Activated CD4-positive, alpha-beta T cell treated with anti-CD3 and anti-CD28 coated beads, Interleukin-2, Interleukin-4, amounts not matched to agents 100 ng/mL and 50 ng/mL, durations not matched to agents 16 hours and 8 hours (primary cell): Measurements from ENCODE around the gene FUCA1.

Experiments
- DNase-seq: peaks from one replicate; pipeline ENCODE4 v3.0.0-alpha.2; 2020; ENCODE audit warnings: low spot score

FUCA1 gene

GRCh38 chr1:23801338-23801748 lies 66.7 kb downstream of the FUCA1 start:
- no peak for DNase-seq

GRCh38 chr1:23800400-23801337 lies 67.4 kb downstream of the FUCA1 start, which contains the start of gene GALE:
GALE (minus strand) TSS chr1:23800754; CDS start chr1:23799007, 1,747 bp downstream.
- DNase-seq = peak; percentile 98

- peak; percentile 66 for DNase-seq
Observed at GRCh38 chr1:23799570-23800399, 68.3 kb downstream of the FUCA1 start.

GRCh38 chr1:23799255-23799569 lies 68.9 kb downstream of the FUCA1 start:
- DNase-seq = no peak

- DNase-seq = no peak
Observed at GRCh38 chr1:23798662-23799142, 69.4 kb downstream of the FUCA1 start.

- DNase-seq = no peak
Observed at GRCh38 chr1:23797478-23798448, 70.3 kb downstream of the FUCA1 start.

GRCh38 chr1:23796466-23797271 lies 71.4 kb downstream of the FUCA1 start:
- no peak for DNase-seq

- no peak for DNase-seq
Observed at GRCh38 chr1:23795676-23796465, 72.2 kb downstream of the FUCA1 start.
